ENCODE measurements around the gene SH3BP5.

GRCh38 chr3:15291589-15292541 lies 40.5 kb downstream of the SH3BP5 start:
- TF ChIP-seq CTCF (IDR thresholded peaks at IDR 0.05) (no peak), POLR2A (IDR thresholded peaks at IDR 0.05) (no peak)

Measured in Peyer's patch (tissue), 4 donors.